Measurements from ENCODE around the gene SNCG.
"Not testable (repeated sequence)": the region's sequence is repeated elsewhere in the genome, so short reads cannot be mapped to it uniquely, and the experiment has no call there.

Gene SNCG

GRCh38 chr10:86974484-86974883, 16.1 kb downstream of the SNCG start:
- no peak for DNase-seq (ENCODE audit: low read depth in 4 of 4, low spot score in 1 of 4)

GRCh38 chr10:86976362-86977056, 18.1 kb downstream of the SNCG start:
- no peak for DNase-seq (ENCODE audit: low read depth in 4 of 4, low spot score in 1 of 4)

GRCh38 chr10:86978457-86978856, 20.1 kb downstream of the SNCG start:
- DNase-seq (ENCODE audit: low read depth in 4 of 4, low spot score in 1 of 4): not testable (repeated sequence)

GRCh38 chr10:86979296-86979818, 21.0 kb downstream of the SNCG start:
- DNase-seq (ENCODE audit: low read depth in 4 of 4, low spot score in 1 of 4): no peak

GRCh38 chr10:86979977-86980448, 21.6 kb downstream of the SNCG start:
- DNase-seq (ENCODE audit: low read depth in 4 of 4, low spot score in 1 of 4): no peak

- DNase-seq (ENCODE audit: low read depth in 4 of 4, low spot score in 1 of 4): not testable (repeated sequence)
Observed at GRCh38 chr10:86981020-86981419, 22.6 kb downstream of the SNCG start.

DNA sequence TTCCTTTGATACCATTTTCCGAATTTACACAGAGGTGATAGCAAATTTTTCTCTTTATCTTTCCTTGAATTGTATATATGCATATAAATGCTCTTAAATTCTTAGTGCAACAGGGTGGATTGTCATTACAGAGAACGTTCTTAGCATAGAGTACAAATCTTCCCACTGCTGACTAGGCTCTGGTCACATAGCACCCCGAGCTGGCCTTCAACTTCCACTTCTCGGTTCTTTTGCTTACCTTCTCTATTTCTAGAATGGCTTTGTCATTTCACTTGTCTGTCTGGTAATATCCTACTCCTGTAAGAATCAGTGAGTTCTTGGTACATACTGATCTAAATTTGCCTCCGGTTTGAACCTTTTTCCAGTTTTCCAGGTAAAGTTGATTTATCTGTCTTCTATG, 23.3 kb downstream of the SNCG start:
- DNase-seq (ENCODE audit: low read depth in 4 of 4, low spot score in 1 of 4): no peak

DNA sequence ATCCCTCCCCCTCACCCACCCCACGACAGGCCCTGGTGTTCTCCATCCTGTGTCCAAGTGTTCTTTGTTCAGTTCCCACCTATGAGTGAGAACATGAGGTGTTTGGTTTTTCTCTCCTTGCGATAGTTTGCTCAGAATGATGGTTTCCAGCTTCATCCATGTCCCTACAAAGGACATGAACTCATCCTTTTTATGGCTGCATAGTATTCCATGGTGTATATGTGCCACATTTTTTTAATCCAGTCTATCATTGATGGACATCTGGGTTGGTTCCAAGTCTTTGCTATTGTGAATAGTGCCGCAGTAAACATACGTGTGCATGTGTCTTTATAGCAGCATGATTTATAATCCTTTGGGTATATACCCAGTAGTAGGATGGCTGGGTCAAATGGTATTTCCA, 26.1 kb downstream of the SNCG start:
- DNase-seq (ENCODE audit: low read depth in 4 of 4, low spot score in 1 of 4): not testable (repeated sequence)

GRCh38 chr10:86988520-86988919, 30.1 kb downstream of the SNCG start:
- DNase-seq (ENCODE audit: low read depth in 4 of 4, low spot score in 1 of 4): no peak

DNA sequence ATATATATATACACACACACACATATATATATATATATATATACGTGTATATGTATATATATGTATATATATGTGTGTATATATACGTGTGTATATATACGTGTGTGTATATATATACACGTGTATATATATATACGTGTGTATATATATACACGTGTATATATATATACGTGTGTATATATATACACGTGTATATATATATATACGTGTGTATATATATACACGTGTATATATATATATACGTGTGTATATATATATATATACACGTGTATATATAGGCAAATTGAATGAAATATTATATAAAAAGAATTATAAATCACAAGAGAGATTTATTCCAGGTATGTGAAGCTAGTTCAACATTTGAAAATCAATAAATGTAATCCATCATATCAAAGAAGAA, 33.0 kb downstream of the SNCG start:
- DNase-seq (ENCODE audit: low read depth in 4 of 4, low spot score in 1 of 4): not testable (repeated sequence)

DNA sequence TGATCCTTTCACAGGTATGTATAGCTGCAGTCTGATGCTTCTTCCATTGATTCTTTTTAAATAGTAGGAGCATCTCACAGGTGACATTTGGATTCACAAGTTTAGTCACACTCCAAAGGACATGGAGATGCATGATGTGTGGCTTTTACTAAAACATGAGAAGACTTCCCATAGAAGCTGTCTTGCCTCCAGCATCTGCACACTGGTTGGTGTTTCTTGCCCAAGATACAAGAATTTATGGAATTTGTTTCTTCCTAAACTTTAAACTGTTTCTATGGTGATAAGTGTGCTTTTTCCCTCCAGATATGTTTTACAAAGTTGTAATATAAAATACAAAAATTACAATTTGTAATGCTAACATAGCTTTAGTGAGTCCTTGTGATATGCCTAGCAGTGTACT, 34.1 kb downstream of the SNCG start:
- DNase-seq (ENCODE audit: low read depth in 4 of 4, low spot score in 1 of 4): no peak

- DNase-seq (ENCODE audit: low read depth in 4 of 4, low spot score in 1 of 4): no peak
Observed at GRCh38 chr10:86992929-86993328, 34.5 kb downstream of the SNCG start.

GRCh38 chr10:86999802-87000403, 41.5 kb downstream of the SNCG start:
- not testable (repeated sequence) for DNase-seq (ENCODE audit: low read depth in 4 of 4, low spot score in 1 of 4)

DNA sequence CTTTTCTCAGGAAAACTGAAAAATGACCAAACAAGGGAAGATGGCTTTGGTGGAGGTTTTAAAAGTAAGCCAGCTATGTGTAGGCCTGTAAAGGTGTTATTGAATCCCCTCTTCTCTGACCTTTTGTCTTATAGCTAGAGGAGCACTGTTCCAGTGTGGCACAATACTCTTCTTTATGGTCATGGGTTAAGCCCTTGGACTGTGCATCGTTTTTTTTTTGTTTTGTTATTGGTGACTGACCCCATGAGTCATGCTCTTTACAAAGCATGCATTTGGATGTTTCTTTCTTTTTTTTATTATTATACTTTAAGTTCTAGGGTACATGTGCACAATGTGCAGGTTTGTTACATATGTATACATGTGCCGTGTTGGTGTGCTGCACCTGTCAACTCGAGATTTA, 42.1 kb downstream of the SNCG start:
- no peak for DNase-seq (ENCODE audit: low read depth in 4 of 4, low spot score in 1 of 4)

DNA sequence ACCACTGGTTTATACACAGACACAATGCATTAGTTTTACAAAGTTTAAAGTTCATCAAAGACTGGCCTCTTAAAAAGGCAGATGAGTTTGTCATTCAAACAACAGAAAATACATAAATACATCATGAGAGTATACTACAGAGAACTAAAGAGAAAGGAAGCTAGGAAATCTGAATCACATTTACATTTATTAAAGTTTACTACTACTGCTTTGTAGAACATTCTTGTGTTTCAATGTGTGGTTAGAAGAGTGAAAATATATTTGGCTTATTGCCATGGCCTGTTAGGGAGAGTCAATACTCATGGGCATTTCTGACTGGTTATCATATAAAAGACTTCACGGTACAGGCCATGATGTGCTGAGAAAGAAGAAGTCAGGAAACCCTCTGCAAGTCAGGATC, 48.7 kb downstream of the SNCG start:
- not testable (repeated sequence) for DNase-seq (ENCODE audit: low read depth in 4 of 4, low spot score in 1 of 4)

GRCh38 chr10:87007674-87008073, 49.3 kb downstream of the SNCG start:
- not testable (repeated sequence) for DNase-seq (ENCODE audit: low read depth in 4 of 4, low spot score in 1 of 4)

DNA sequence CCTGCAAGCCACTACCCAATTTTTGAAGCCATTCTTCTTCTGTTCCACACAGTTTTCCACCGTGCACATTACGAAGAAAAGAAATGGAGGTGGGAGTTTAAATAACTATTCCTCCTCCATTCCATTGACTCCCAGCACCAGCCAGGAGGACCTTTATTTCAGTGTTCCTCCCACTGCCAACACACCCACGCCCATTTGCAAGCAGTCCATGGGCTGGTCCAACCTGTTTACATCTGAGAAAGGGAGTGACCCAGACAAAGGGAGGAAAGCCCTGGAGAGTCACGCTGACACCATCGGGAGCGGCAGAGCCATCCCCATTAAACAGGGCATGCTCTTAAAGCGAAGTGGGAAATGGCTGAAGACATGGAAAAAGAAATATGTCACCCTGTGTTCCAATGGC, 49.9 kb downstream of the SNCG start:
- not testable (repeated sequence) for DNase-seq (ENCODE audit: low read depth in 4 of 4, low spot score in 1 of 4)

- not testable (repeated sequence) for DNase-seq (ENCODE audit: low read depth in 4 of 4, low spot score in 1 of 4)
Observed at GRCh38 chr10:87009134-87009696, 50.8 kb downstream of the SNCG start.

All from stimulated activated CD4-positive, alpha-beta T cell treated with anti-CD3 and anti-CD28 coated beads, Interleukin-1b, Interleukin-23, amount 100 ng/mL, for 24 hours (primary cell).